ENCODE measurements around the gene MCC.

GRCh38 chr5:113510836-113511451, 22.7 kb upstream of the MCC start:
- TF ChIP-seq CTCF (IDR thresholded peaks at IDR 0.05), result peak in 2 of 3 experiments; percentile 19 to 21
- TF ChIP-seq POLR2AphosphoS5 (IDR thresholded peaks at IDR 0.05; ENCODE audit: insufficient read depth in 1 of 2, low read depth in 1 of 2), result no peak
